ENCODE results near the gene SRSF1.

GRCh38 chr17:57970710-57971109 is 36.3 kb downstream of the SRSF1 start:
- no peak for TF ChIP-seq CTCF (IDR thresholded peaks at IDR 0.05; ENCODE audit: low read depth, low read length)
- no peak for TF ChIP-seq POLR2A (IDR thresholded peaks at IDR 0.05; ENCODE audit: extremely low read depth, insufficient read length)
